ENCODE data around the gene CLDN22.

Gene CLDN22

DNA sequence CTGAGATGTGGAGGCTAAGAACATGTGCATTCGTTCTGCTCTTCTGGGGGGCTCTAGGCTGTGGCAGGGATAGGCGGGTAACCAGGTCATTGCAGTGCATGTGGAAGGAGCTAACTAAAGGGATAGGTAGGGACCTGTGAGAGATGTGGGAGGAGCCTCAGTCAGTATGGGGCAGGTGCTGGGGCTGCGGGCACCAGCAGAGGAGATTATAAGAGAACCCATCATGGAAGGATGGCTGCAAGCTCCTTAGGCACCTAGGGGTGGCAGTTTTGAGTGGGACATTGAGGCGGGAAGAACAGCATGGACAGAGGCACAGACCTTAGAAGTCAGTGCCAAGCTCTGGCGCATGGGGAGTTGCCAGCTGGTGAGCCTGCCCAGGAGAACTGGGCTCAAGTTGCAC, 7.2 kb downstream of the CLDN22 start:
- TF ChIP-seq, protein P1, sequence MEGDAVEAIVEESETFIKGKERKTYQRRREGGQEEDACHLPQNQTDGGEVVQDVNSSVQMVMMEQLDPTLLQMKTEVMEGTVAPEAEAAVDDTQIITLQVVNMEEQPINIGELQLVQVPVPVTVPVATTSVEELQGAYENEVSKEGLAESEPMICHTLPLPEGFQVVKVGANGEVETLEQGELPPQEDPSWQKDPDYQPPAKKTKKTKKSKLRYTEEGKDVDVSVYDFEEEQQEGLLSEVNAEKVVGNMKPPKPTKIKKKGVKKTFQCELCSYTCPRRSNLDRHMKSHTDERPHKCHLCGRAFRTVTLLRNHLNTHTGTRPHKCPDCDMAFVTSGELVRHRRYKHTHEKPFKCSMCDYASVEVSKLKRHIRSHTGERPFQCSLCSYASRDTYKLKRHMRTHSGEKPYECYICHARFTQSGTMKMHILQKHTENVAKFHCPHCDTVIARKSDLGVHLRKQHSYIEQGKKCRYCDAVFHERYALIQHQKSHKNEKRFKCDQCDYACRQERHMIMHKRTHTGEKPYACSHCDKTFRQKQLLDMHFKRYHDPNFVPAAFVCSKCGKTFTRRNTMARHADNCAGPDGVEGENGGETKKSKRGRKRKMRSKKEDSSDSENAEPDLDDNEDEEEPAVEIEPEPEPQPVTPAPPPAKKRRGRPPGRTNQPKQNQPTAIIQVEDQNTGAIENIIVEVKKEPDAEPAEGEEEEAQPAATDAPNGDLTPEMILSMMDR (conservative IDR thresholded peaks at IDR 0.05; ENCODE audit: low read depth, low read length) = no peak
- no peaks in the 10 kb centered on the region for H3K36me3 ChIP-seq (ENCODE audit: insufficient read depth)

DNA sequence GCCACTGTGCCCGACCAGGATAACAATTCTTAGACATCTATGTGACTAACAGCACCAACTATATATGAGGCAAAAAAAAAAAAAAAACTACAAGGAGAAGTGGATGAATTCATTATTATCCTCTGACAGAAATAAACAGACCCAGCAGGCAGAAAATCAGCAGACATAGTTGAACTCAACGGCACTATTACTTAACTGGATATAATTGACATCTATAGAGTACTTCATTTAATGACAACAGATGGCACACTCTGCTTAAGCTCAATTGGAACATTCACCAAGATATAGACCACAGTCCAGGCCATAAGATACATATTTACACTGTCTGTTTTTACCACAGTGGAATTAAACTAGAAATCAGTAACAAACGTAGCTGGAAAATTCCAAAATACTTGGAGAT, 13.3 kb downstream of the CLDN22 start:
- Histone ChIP-seq H3K9ac (no peak overlapping the region), H3K27ac (no peak overlapping the region), H4K20me1 (ENCODE audit: insufficient read depth) (no peaks in the 10 kb centered on the region), H3K4me3 (IDR thresholded peaks at IDR 0.05; ENCODE audit: insufficient read depth, low read depth, low read length) (no peak overlapping the region), H2AFZ (ENCODE audit: low read depth) (no peak overlapping the region), H3K36me3 (ENCODE audit: insufficient read depth) (no peaks in the 10 kb centered on the region), H3K27me3 (ENCODE audit: insufficient read depth, low read depth) (no peaks in the 10 kb centered on the region), H3K4me2 (no peak overlapping the region), H3K4me1 (ENCODE audit: low read depth, poor library complexity, severe bottlenecking) (no peaks in the 10 kb centered on the region), H3K79me2 (ENCODE audit: insufficient read depth, low read depth) (no peaks in the 10 kb centered on the region)
- TF ChIP-seq, protein P1 (conservative IDR thresholded peaks at IDR 0.05; ENCODE audit: low read depth, low read length) = no peak

More for the DNA sequence above, 7.2 kb downstream of the CLDN22 start:
- Histone ChIP-seq H3K4me3 (IDR thresholded peaks at IDR 0.05; ENCODE audit: insufficient read depth, low read depth, low read length) (no peak overlapping the region), H3K9ac (no peak overlapping the region), H3K4me1 (ENCODE audit: low read depth, poor library complexity, severe bottlenecking) (no peaks in the 10 kb centered on the region), H3K27me3 (ENCODE audit: insufficient read depth, low read depth) (no peaks in the 10 kb centered on the region), H2AFZ (ENCODE audit: low read depth) (no peak overlapping the region), H3K4me2 (no peak overlapping the region), H4K20me1 (ENCODE audit: insufficient read depth) (no peaks in the 10 kb centered on the region), H3K79me2 (ENCODE audit: insufficient read depth, low read depth) (no peaks in the 10 kb centered on the region), H3K27ac (no peak overlapping the region)

DNA sequence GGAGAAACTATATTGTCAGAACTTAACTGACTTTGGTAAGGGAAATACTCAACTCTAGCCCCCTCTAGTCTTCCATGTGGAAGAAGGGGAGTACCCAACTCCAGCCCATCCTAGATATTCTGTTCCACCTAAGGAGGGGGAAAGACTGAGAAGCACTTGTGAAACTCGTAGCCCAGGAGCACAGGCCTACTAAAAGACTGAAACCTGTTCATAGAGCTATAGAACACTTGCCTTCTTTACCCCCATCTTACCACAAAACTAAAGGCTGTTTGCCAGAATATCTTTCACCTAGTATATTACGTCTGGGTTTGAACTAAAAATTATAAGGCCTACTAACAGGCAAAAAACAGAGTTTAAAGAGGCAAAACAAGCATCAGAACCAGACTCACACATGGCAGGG, 15.5 kb downstream of the CLDN22 start:
- Histone ChIP-seq H3K27me3 (ENCODE audit: insufficient read depth, low read depth) (no peaks in the 10 kb centered on the region), H3K36me3 (ENCODE audit: insufficient read depth) (no peaks in the 10 kb centered on the region), H3K4me1 (ENCODE audit: low read depth, poor library complexity, severe bottlenecking) (no peaks in the 10 kb centered on the region), H3K9ac (no peak overlapping the region), H3K27ac (no peak overlapping the region), H3K4me3 (IDR thresholded peaks at IDR 0.05; ENCODE audit: insufficient read depth, low read depth, low read length) (no peak overlapping the region), H3K79me2 (ENCODE audit: insufficient read depth, low read depth) (no peaks in the 10 kb centered on the region), H4K20me1 (ENCODE audit: insufficient read depth) (no peaks in the 10 kb centered on the region), H3K4me2 (no peak overlapping the region), H2AFZ (ENCODE audit: low read depth) (no peak overlapping the region)
- TF ChIP-seq, protein P1 (conservative IDR thresholded peaks at IDR 0.05; ENCODE audit: low read depth, low read length) = no peak

DNA sequence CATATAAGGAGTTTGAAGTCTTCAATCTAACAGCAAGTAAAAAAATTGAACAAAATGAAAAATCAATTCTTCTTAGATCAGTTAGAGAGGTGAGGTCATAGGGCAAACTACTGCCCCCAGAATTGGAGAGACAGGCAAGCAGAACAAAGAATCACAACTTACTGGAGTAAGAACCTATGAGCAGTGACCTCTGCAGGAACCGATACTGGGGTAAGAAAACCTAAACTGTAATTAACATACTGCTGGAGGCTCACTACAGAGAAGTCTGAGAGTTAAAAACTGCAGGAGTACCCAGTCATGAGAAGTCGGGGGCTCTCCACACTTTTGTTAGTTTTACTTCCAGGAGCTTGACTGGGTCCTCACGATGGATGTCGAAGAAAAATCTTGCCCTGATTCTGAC, 16.0 kb downstream of the CLDN22 start:
- TF ChIP-seq, protein P1 (conservative IDR thresholded peaks at IDR 0.05; ENCODE audit: low read depth, low read length) = no peak
- no peak overlapping the region for H2AFZ ChIP-seq (ENCODE audit: low read depth)
- H3K4me1 ChIP-seq (ENCODE audit: low read depth, poor library complexity, severe bottlenecking) = no peaks in the 10 kb centered on the region
- no peak overlapping the region for H3K27ac ChIP-seq
- no peak overlapping the region for H3K4me2 ChIP-seq
- H4K20me1 ChIP-seq (ENCODE audit: insufficient read depth) = no peaks in the 10 kb centered on the region
- no peaks in the 10 kb centered on the region for H3K27me3 ChIP-seq (ENCODE audit: insufficient read depth, low read depth)
- no peaks in the 10 kb centered on the region for H3K79me2 ChIP-seq (ENCODE audit: insufficient read depth, low read depth)
- no peak overlapping the region for H3K4me3 ChIP-seq (IDR thresholded peaks at IDR 0.05; ENCODE audit: insufficient read depth, low read depth, low read length)
- no peak overlapping the region for H3K9ac ChIP-seq
- no peaks in the 10 kb centered on the region for H3K36me3 ChIP-seq (ENCODE audit: insufficient read depth)

Measured in KMS-11 (cell line).